ENCODE measurements around the gene TSPAN14.

TSPAN14 gene

DNA sequence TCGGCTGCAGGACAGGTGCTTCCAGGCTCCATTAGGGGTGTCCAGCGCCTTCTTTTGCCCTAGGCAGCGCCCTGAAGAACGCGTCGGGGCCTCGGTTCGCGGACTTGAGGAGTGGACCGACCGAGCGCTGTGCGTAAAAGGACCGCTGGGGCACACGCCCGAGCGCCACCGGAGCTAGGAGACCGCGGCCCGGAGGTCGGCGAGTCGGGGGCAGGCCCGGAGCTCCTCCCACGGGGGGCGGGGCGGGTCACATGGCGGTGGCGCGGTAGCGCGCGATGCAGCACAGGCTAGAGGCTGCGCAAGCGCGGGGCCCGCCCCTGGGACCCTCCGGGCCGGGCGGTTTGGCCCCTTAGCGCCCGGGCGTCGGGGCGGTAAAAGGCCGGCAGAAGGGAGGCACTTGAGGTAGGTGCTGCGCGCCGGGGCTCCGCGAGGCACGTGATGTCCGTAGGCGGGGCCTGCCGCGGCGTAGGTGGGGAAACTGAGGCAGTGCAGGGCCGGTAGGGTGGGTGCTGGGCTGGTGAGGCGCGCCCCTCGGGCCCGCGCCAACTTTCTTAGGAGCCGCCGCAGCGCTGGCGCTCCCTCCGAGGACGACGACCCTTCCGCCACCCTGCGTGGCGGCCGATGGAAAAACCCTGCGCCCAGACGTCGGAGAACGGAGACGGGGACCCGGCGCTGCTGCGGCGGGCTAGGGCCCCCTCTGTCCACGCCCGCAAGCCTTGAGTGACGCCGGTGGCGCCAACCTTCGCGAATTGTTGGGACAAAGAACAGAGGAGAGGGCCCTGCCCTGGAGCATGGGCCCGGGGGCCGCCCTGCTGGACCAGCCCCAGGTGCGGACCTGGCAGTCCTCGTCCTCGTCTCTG lies 45.6 kb upstream of the TSPAN14 start, which contains the start of gene PRXL2A:
PRXL2A (plus strand) TSS at position 310 of the 860 bp plus-strand sequence. CDS start 11,917 bp downstream, outside the sequence.
- Histone ChIP-seq H3K4me3 (replicated peaks; ENCODE audit: low read depth, low read length) (peak within 1 kb of the TSS; percentile 70), H3K36me3 (ENCODE audit: control insufficient read depth, insufficient read depth, low read length) (no peaks in the 10 kb centered on the region), H3K27me3 (replicated peaks; ENCODE audit: control insufficient read depth, insufficient read depth, low read length) (no peaks in the 10 kb centered on the region)
- DNase-seq (ENCODE audit: extremely low read depth, insufficient read length), result peak; percentile 81
- TF ChIP-seq, protein P1, sequence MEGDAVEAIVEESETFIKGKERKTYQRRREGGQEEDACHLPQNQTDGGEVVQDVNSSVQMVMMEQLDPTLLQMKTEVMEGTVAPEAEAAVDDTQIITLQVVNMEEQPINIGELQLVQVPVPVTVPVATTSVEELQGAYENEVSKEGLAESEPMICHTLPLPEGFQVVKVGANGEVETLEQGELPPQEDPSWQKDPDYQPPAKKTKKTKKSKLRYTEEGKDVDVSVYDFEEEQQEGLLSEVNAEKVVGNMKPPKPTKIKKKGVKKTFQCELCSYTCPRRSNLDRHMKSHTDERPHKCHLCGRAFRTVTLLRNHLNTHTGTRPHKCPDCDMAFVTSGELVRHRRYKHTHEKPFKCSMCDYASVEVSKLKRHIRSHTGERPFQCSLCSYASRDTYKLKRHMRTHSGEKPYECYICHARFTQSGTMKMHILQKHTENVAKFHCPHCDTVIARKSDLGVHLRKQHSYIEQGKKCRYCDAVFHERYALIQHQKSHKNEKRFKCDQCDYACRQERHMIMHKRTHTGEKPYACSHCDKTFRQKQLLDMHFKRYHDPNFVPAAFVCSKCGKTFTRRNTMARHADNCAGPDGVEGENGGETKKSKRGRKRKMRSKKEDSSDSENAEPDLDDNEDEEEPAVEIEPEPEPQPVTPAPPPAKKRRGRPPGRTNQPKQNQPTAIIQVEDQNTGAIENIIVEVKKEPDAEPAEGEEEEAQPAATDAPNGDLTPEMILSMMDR (IDR thresholded peaks at IDR 0.05; ENCODE audit: insufficient read depth, low read length, poor library complexity, severe bottlenecking), result no peak

DNA sequence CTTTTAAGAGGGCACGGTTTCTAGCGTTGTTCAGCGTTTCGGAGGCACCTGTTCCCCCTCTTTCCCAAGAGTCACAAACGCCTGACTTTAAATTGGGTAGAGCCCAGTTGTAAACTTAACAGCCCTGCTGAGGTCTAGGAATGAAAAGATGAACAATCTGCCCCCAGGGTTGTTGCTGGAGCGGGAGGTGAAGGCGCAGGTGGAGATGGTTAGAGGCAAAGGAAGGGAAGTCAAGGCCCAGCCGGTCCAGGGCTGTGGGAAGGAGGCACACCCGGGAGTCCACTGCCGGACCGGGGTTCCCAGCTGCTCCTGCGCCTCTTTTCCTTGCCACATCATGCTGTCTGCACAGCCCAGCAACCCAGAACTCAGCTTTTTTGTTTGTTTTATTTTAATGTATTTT lies 45.0 kb upstream of the TSPAN14 start:
- TF ChIP-seq, protein P1 (IDR thresholded peaks at IDR 0.05; ENCODE audit: insufficient read depth, low read length, poor library complexity, severe bottlenecking), result no peak
- no peaks in the 10 kb centered on the region for H3K36me3 ChIP-seq (ENCODE audit: control insufficient read depth, insufficient read depth, low read length)
- peak overlapping the region; percentile 70 for H3K4me3 ChIP-seq (replicated peaks; ENCODE audit: low read depth, low read length)
- DNase-seq (ENCODE audit: extremely low read depth, insufficient read length), result no peak
- H3K27me3 ChIP-seq (replicated peaks; ENCODE audit: control insufficient read depth, insufficient read depth, low read length), result no peaks in the 10 kb centered on the region

DNA sequence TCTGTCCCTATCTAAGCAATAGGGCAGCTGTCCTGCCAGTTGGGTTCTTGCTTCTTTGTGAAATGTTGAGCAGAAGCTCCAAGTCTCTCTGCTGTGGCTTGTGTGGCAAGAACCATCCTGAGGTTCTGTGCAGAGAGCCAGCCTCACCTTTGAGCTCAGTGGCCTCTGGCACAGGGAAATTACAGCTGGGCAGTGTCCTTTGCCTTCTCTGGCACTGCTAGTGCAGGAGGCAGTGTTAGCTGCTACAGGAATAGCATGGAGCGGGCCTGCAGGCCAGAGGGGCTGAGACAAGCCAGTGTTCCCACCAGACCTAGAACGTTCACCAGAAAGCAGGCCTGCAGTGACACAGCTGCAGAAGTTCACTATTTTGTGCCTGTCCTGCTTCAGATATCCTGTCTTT lies 44.0 kb upstream of the TSPAN14 start:
- H3K36me3 ChIP-seq (ENCODE audit: control insufficient read depth, insufficient read depth, low read length), result no peaks in the 10 kb centered on the region
- no peaks in the 10 kb centered on the region for H3K27me3 ChIP-seq (replicated peaks; ENCODE audit: control insufficient read depth, insufficient read depth, low read length)
- no peak for DNase-seq (ENCODE audit: extremely low read depth, insufficient read length)
- TF ChIP-seq, protein P1 (IDR thresholded peaks at IDR 0.05; ENCODE audit: insufficient read depth, low read length, poor library complexity, severe bottlenecking), result no peak
- H3K4me3 ChIP-seq (replicated peaks; ENCODE audit: low read depth, low read length), result no peak overlapping the region

DNA sequence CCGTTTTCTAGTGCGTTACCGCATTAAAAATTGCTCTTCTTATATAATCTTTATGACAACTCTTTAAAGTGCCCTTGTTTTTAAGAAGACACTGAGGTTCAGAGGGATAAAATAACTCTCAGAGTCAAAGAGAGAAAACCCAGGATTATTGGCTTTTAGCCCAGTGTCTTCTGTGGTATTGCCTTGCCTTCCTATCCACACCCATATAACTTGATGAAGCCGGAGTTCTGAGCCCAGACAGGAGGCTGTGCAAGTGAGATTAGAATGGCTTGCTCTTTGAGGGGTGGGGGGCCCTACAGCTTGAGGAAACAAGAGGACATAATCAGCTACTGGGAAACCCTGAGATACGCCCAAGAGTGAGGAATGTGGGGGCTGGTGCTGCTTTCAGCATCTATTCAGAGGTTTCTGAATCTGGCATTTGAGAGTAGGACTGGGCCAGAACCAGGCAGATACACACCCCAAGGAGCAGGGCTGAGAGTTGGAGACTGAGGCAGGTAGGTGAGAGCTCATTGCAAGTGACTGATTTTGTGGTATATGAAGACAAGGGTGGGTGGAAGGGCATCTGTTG lies 43.4 kb upstream of the TSPAN14 start:
- Histone ChIP-seq H3K36me3 (ENCODE audit: control insufficient read depth, insufficient read depth, low read length) (no peaks in the 10 kb centered on the region), H3K4me3 (replicated peaks; ENCODE audit: low read depth, low read length) (no peak overlapping the region), H3K27me3 (replicated peaks; ENCODE audit: control insufficient read depth, insufficient read depth, low read length) (no peaks in the 10 kb centered on the region)
- TF ChIP-seq, protein P1 (IDR thresholded peaks at IDR 0.05; ENCODE audit: insufficient read depth, low read length, poor library complexity, severe bottlenecking), result no peak
- no peak for DNase-seq (ENCODE audit: extremely low read depth, insufficient read length)

DNA sequence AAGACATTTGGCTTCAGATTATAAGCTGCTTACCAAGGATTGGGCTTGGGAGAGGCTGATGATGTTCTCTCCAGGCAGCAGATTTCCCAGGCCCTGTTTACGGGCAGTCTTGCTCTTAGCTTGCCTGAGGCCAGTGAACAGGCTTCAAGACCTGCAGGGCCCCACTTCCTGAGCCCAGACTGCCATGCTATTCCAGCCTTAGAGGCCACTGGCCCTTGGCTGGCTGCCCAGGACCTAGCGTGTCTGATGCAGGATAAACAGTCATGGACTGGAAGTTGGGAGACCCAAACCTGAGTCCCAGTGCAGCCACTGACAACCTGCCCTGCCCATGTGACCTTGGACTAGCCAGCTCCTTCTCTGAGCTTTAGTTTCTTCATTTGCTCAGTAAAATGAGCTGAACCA lies 42.8 kb upstream of the TSPAN14 start:
- H3K4me3 ChIP-seq (replicated peaks; ENCODE audit: low read depth, low read length), result no peak overlapping the region
- TF ChIP-seq, protein P1 (IDR thresholded peaks at IDR 0.05; ENCODE audit: insufficient read depth, low read length, poor library complexity, severe bottlenecking), result no peak
- no peaks in the 10 kb centered on the region for H3K27me3 ChIP-seq (replicated peaks; ENCODE audit: control insufficient read depth, insufficient read depth, low read length)
- DNase-seq (ENCODE audit: extremely low read depth, insufficient read length), result no peak
- H3K36me3 ChIP-seq (ENCODE audit: control insufficient read depth, insufficient read depth, low read length), result no peaks in the 10 kb centered on the region
